Peyer's patch (tissue), 4 donors: Measurements from ENCODE around the gene COL4A6. TPM values are rescaled to one million over a fixed set of nuclear protein-coding genes. Genes with fewer than 3 reads are reported as not detected.

Experiments used
- DNase-seq, 3 donors: peaks; one replicate each; pipeline ENCODE4 v3.0.0-alpha.2; 2017 to 2019
- H3K27ac ChIP-seq, 4 donors: fragments of 200-600 bp; sonication (generic); one replicate each; pipeline ENCODE4 v1.5.1; 2016 to 2019
- H3K27me3 ChIP-seq, 2 donors: fragments of 200-600 bp; sonication (generic); one replicate each; pipeline ENCODE4 v1.5.1; 2019
- H3K36me3 ChIP-seq, 3 donors: fragments of 200-600 bp; sonication (generic); one replicate each; pipeline ENCODE4 v1.5.1; 2016 to 2019
- H3K4me1 ChIP-seq, 4 donors: fragments of 200-600 bp; sonication (generic); one replicate each; pipeline ENCODE4 v1.5.1; 2016 to 2019
- H3K4me3 ChIP-seq, 4 donors: fragments of 200-600 bp; sonication (generic); 1 replicate in 3 of 4; 2 replicates in 1 of 4; pipeline ENCODE4 v1.5.1; 2016 to 2019; ENCODE audit warnings: mild to moderate bottlenecking in 1 of 4
- H3K9me3 ChIP-seq, 4 donors: fragments of 200-600 bp; sonication (generic); one replicate each; pipeline ENCODE4 v1.5.1; 2016 to 2019; ENCODE audit warnings: mild to moderate bottlenecking in 1 of 4
- CTCF ChIP-seq, 6 experiments: fragments of 450-650 bp in 4 of 6; fragments of 200-600 bp in 2 of 6; sonication (generic) in 1 of 6; IDR thresholded peaks; one replicate each; pipeline ENCODE4 v1.5.1; 2017 to 2019; ENCODE audit warnings: antibody characterized with exemption in 6 of 6, mild to moderate bottlenecking in 3 of 6, moderate library complexity in 1 of 6
- POLR2A ChIP-seq, 2 donors: fragments of 450-650 bp; IDR thresholded peaks; one replicate each; pipeline ENCODE4 v1.5.1; 2017; ENCODE audit warnings: antibody characterized with exemption in 2 of 2, mild to moderate bottlenecking in 2 of 2, moderate library complexity in 2 of 2
- total RNA-seq, 4 donors: library from RNA; depleted of rRNA; stranded (reverse); fragments of >200 nt; gene quantifications; one replicate each; pipeline ENCODE4 v1.1.0, GENCODE V29; 2016

Gene COL4A6
- total RNA-seq, 4 donors from 2014 or later, result 0.18 to 2.4 (median 0.89) TPM

- Histone ChIP-seq H3K27ac (no peak overlapping the region), H3K27me3 (no peaks in the 10 kb centered on the region), H3K9me3 (no peaks in the 10 kb centered on the region), H3K4me1 (no peaks in the 10 kb centered on the region), H3K36me3 (no peaks in the 10 kb centered on the region), H3K4me3 (no peak overlapping the region)
- no peak for DNase-seq
- TF ChIP-seq POLR2A (IDR thresholded peaks at IDR 0.05) (no peak), CTCF (IDR thresholded peaks at IDR 0.05) (no peak)
These were observed 169.7 kb downstream of the COL4A6 start for GRCh38 chrX:108268434-108269080.

- Histone ChIP-seq H3K4me1 (no peaks in the 10 kb centered on the region), H3K27ac (no peak overlapping the region), H3K4me3 (no peak overlapping the region), H3K36me3 (no peaks in the 10 kb centered on the region), H3K9me3 (no peaks in the 10 kb centered on the region), H3K27me3 (no peaks in the 10 kb centered on the region)
- no peak for DNase-seq
- TF ChIP-seq CTCF (IDR thresholded peaks at IDR 0.05), result no peak
- no peak for TF ChIP-seq POLR2A (IDR thresholded peaks at IDR 0.05)
These were observed 170.7 kb downstream of the COL4A6 start for GRCh38 chrX:108267557-108267956.

GRCh38 chrX:108264376-108264775, 173.8 kb downstream of the COL4A6 start:
- Histone ChIP-seq H3K36me3 (no peaks in the 10 kb centered on the region), H3K4me1 (no peaks in the 10 kb centered on the region), H3K9me3 (no peaks in the 10 kb centered on the region), H3K27me3 (no peaks in the 10 kb centered on the region), H3K4me3 (no peak overlapping the region), H3K27ac (no peak overlapping the region)
- DNase-seq, result no peak
- TF ChIP-seq POLR2A (IDR thresholded peaks at IDR 0.05) (no peak), CTCF (IDR thresholded peaks at IDR 0.05) (no peak)

- H3K4me1 ChIP-seq, result no peaks in the 10 kb centered on the region
- no peak for TF ChIP-seq POLR2A (IDR thresholded peaks at IDR 0.05)
- H3K36me3 ChIP-seq, result no peaks in the 10 kb centered on the region
- H3K9me3 ChIP-seq, result no peaks in the 10 kb centered on the region
- H3K27me3 ChIP-seq, result no peaks in the 10 kb centered on the region
- no peak overlapping the region for H3K4me3 ChIP-seq
- no peak overlapping the region for H3K27ac ChIP-seq
- no peak for DNase-seq
These were observed 176.5 kb downstream of the COL4A6 start for GRCh38 chrX:108261549-108262203.

GRCh38 chrX:108257556-108257955, 180.7 kb downstream of the COL4A6 start:
- no peaks in the 10 kb centered on the region for H3K4me1 ChIP-seq
- TF ChIP-seq POLR2A (IDR thresholded peaks at IDR 0.05) (no peak), CTCF (IDR thresholded peaks at IDR 0.05) (no peak)
- no peaks in the 10 kb centered on the region for H3K27me3 ChIP-seq
- H3K4me3 ChIP-seq, result no peak overlapping the region
- no peak for DNase-seq
- no peaks in the 10 kb centered on the region for H3K36me3 ChIP-seq
- H3K27ac ChIP-seq, result no peak overlapping the region
- H3K9me3 ChIP-seq, result no peaks in the 10 kb centered on the region

- Histone ChIP-seq H3K4me1 (no peaks in the 10 kb centered on the region), H3K9me3 (no peaks in the 10 kb centered on the region), H3K36me3 (no peaks in the 10 kb centered on the region), H3K27ac (no peak overlapping the region), H3K4me3 (no peak overlapping the region), H3K27me3 (no peaks in the 10 kb centered on the region)
- no peak for TF ChIP-seq POLR2A (IDR thresholded peaks at IDR 0.05)
- TF ChIP-seq CTCF (IDR thresholded peaks at IDR 0.05), result no peak
- no peak for DNase-seq
These were observed 183.6 kb downstream of the COL4A6 start for GRCh38 chrX:108254636-108255035.
